Measurements from ENCODE around the gene NIPAL3.

- TF ChIP-seq CTCF (IDR thresholded peaks at IDR 0.05): no peak
- TF ChIP-seq ZBTB43 (CRISPR knock-in tag; IDR thresholded peaks at IDR 0.05): no peak
- no peak for TF ChIP-seq MAX (CRISPR knock-in tag; IDR thresholded peaks at IDR 0.05)
- no peak for TF ChIP-seq TEAD4 (CRISPR knock-in tag; IDR thresholded peaks at IDR 0.05)
- no peak for TF ChIP-seq ATF1 (CRISPR knock-in tag; IDR thresholded peaks at IDR 0.05)
- TF ChIP-seq ATF2 (CRISPR knock-in tag; IDR thresholded peaks at IDR 0.05; ENCODE audit: borderline replicate concordance, low read depth): no peak
- no peak for TF ChIP-seq E2F1 (CRISPR knock-in tag; IDR thresholded peaks at IDR 0.05)
- TF ChIP-seq ATF3 (CRISPR knock-in tag; conservative IDR thresholded peaks at IDR 0.05): no peak
- TF ChIP-seq ZNF263 (CRISPR knock-in tag; IDR thresholded peaks at IDR 0.05; ENCODE audit: low read depth): no peak
- no peak for TF ChIP-seq IRF1 (CRISPR knock-in tag; IDR thresholded peaks at IDR 0.05)
- no peak for TF ChIP-seq ZNF416 (CRISPR knock-in tag; IDR thresholded peaks at IDR 0.05)
- no peak for TF ChIP-seq JUN (CRISPR knock-in tag; IDR thresholded peaks at IDR 0.05)
These were observed 28.7 kb upstream of the NIPAL3 start for GRCh38 chr1:24386931-24387330.
